Measurements from ENCODE around the gene RALGPS1. TPM values are rescaled to one million over a fixed set of nuclear protein-coding genes. Genes with fewer than 3 reads are reported as not detected.
A peak's percentile ranks its signal among the peaks of the same experiment; 100 is the strongest.

The RALGPS1 gene
- 1 to 10 TPM; 1.9 to 2.2 TPM for total RNA-seq

DNA sequence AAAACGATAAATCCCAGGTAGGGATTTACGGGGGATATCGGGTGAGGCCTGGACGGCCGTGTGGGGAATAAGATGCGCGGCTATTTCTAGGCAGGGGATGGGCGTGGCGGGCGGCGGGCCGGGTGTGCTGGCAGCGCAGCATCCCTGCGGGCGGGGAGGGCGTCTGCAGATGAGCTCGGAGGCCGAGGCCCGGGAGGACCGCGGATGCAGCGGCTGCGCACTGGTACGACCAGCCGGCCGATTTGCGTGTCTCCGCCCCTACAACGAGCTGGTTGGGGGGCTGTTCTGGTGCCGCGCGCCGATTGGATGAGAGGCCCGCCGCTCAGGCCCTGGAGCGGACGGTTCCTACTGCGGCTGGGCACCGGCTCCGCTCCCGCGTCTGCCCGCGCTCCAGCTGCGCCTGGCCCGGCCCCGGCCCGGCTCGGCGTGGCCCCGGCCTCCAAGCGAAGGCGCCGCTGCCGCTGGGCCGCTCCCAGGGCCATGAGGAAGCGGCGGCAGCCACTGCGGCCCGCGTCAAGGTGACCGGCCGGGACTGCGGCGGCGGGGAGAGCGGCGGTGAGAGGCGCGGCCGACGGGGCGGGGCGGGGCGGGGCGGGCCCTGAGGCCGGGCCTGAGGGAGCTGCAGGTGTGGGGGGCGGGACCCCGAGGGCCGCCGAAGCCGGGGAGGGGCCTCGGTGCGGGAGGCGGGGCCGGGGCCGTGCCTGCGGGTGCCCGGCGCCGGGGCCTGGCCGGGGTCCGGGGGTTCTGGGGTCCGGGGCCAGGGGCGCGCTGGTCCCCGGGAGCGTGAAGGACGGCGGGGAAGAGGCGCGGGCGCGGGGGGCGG lies at the start of gene RALGPS1:
Gene RALGPS1, plus strand, starts transcription at position 325 of the 823 bp plus-strand sequence. CDS start 47,508 bp downstream, outside the sequence.
- Mint-ChIP-seq H3K4me1 (peaks cover 15% of the 10 kb centered on the region), H3K9me3 (peaks cover 8% of the 10 kb centered on the region), H3K27me3 (peaks cover 30% of the 10 kb centered on the region), H3K4me3 (peak within 1 kb of the TSS; percentile 63), H3K36me3 (ENCODE audit: low read depth) (no peaks in the 10 kb centered on the region), H3K27ac (peak within 1 kb of the TSS; percentile 54)
- ChIA-PET POLR2A (interaction anchor here (0.7 kb wide), 1 partner anchor 109 kb away, joined by 4 read pairs; no protein-coding TSS in a partner anchor), CTCF (interaction anchor here (0.9 kb wide), 1 partner anchor 28 kb away, joined by 3 read pairs; no protein-coding TSS in a partner anchor)
- peak; percentile 91 for DNase-seq

GRCh38 chr9:126869368-126869767 lies 45.2 kb upstream of the RALGPS1 start:
- ChIA-PET CTCF (interaction anchor here (0.6 kb wide), 1 partner anchor 38 kb away, joined by 3 read pairs; no protein-coding TSS in a partner anchor), POLR2A (no interaction called here)
- no peak overlapping the region for H3K4me3 Mint-ChIP-seq
- H3K36me3 Mint-ChIP-seq (ENCODE audit: low read depth): peaks cover 22% of the 10 kb centered on the region
- DNase-seq: no peak
- H3K27me3 Mint-ChIP-seq: no peaks in the 10 kb centered on the region
- no peak overlapping the region for H3K27ac Mint-ChIP-seq
- no peaks in the 10 kb centered on the region for H3K9me3 Mint-ChIP-seq
- peaks cover 6% of the 10 kb centered on the region for H3K4me1 Mint-ChIP-seq

- CTCF ChIA-PET: interaction anchor here (0.9 to 1.3 kb wide), 2 partner anchors 9 to 13 kb away, joined by 3 to 4 read pairs; partner anchors contain the start of gene ZBTB34
- peaks cover 18% of the 10 kb centered on the region for H3K4me1 Mint-ChIP-seq
- peaks cover 11% of the 10 kb centered on the region for H3K36me3 Mint-ChIP-seq (ENCODE audit: low read depth)
- H3K27me3 Mint-ChIP-seq: no peaks in the 10 kb centered on the region
- POLR2A ChIA-PET: no interaction called here
- no peak overlapping the region for H3K27ac Mint-ChIP-seq
- H3K9me3 Mint-ChIP-seq: no peaks in the 10 kb centered on the region
- no peak overlapping the region for H3K4me3 Mint-ChIP-seq
- DNase-seq: no peak
Measured at GRCh38 chr9:126872516-126872915, 42.1 kb upstream of the RALGPS1 start.

DNA sequence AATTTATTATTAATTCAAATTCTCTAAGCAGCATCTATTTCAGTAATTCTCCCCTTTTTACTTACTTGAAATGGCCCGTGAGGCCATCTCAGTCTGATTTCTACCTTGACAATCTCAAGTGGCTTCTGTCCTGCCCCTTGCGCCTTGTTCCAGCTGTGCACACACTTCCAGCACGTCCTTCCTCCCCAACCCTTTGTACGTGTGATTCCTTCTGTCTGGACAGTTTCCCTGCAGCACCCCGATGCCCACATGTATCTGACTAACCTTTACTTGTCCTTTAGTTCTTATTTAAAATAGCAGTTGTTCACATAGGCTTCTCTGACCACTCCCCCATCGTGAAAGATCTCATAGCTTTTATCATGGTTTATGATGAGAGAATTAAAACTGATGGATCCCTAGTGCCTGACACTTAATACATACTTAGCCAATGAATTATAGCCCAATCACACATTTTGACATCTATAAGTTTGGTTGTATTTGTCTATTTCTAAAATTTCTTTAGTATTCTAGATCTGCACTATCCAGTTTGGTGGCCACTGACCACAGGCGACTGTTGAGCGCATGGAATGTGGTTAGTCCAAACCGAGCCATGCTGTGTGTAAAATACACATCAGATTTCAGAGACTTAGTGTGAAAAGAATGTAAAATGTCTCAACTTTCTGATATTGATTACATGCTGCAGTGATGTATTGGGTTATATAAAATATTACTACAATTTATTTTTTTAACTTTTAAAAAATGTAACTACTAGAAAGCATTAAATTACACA lies 39.9 kb upstream of the RALGPS1 start:
- H3K4me1 Mint-ChIP-seq: peaks cover 18% of the 10 kb centered on the region
- H3K9me3 Mint-ChIP-seq: no peaks in the 10 kb centered on the region
- ChIA-PET POLR2A (no interaction called here), CTCF (no interaction called here)
- no peak overlapping the region for H3K27ac Mint-ChIP-seq
- no peaks in the 10 kb centered on the region for H3K27me3 Mint-ChIP-seq
- peaks cover 12% of the 10 kb centered on the region for H3K36me3 Mint-ChIP-seq (ENCODE audit: low read depth)
- H3K4me3 Mint-ChIP-seq: no peak overlapping the region
- DNase-seq: no peak

DNA sequence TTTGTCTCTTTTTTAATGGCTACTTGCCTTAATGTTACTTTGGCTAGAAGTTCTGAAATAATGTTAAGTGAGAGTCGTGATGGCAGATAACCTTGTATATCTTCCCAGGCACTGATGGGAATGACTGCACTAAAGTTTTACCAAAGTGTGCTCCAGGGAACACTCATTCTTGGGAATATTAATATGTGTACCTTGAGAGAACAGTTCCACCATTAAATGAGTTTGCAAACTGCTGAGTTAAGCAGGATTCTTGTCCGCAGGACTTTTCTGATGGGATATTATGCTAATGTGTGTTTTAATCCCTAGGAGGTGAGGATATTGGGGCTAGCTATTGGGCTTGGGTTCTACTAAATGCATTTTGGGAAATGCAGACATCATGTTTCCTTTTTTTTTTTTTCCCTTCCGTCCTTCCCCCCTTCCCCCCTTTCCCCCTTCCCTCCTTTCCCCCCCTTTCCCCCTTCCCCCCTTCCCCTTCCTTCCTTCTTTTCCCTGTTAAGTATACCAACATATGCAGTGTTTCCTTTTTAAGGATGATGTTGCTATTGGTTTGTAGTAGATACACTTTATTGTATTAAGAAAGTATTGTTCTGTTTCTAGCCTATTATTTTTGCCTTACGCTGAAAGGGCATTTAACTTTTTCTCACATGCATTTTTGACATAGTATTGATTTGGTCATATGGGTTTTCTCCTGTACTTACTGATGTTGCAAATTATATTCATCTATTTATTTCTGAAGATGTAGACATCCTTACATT lies 38.6 kb upstream of the RALGPS1 start:
- H3K9me3 Mint-ChIP-seq: no peaks in the 10 kb centered on the region
- no peak for DNase-seq
- H3K27me3 Mint-ChIP-seq: no peaks in the 10 kb centered on the region
- no peak overlapping the region for H3K4me3 Mint-ChIP-seq
- ChIA-PET POLR2A (no interaction called here), CTCF (no interaction called here)
- H3K4me1 Mint-ChIP-seq: peaks cover 18% of the 10 kb centered on the region
- peaks cover 23% of the 10 kb centered on the region for H3K36me3 Mint-ChIP-seq (ENCODE audit: low read depth)
- H3K27ac Mint-ChIP-seq: peak overlapping the region; percentile 56

DNA sequence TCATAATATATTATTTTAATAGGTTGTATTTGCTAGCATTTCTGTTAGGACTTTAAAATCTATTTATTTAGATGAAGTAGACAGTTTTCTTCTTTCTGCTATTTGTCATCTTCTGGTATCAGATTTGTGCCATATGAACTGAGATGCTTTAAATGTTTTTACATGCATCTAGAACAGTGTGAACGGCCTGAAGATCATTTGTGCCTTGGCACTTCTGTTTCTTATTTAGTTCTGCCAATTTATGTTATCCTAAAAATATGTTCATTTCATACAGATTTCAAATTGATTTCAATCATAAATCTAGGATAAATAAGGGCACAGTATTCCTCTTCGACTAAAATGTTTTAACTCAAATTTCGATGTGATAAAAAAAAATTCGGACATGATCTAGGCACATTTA lies 38.1 kb upstream of the RALGPS1 start:
- CTCF ChIA-PET: no interaction called here
- Mint-ChIP-seq H3K9me3 (no peaks in the 10 kb centered on the region), H3K36me3 (ENCODE audit: low read depth) (peaks cover 23% of the 10 kb centered on the region), H3K27me3 (no peaks in the 10 kb centered on the region), H3K4me1 (peaks cover 18% of the 10 kb centered on the region), H3K27ac (no peak overlapping the region), H3K4me3 (no peak overlapping the region)
- POLR2A ChIA-PET: no interaction called here
- DNase-seq: no peak

DNA sequence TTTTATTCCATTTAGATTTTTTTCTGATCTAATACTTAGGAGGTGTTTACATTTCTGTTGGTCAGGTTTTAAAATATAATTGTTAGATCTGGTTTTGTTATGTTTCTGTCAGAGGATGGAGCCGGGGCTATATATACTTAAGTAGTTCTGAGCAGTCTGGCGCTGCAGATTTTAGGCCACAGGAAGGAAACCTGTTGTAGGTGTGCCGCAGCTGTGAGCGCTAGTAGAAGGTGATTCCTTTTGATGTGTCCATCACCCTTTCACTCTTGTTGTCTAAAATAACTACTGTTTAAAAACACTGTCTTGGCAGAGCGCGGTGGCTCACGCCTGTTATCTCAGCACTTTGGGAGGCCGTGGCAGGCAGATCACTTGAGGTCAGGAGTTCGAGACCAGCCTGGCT lies 37.2 kb upstream of the RALGPS1 start:
- H3K4me3 Mint-ChIP-seq: no peak overlapping the region
- ChIA-PET CTCF (no interaction called here), POLR2A (no interaction called here)
- H3K4me1 Mint-ChIP-seq: peaks cover 18% of the 10 kb centered on the region
- no peaks in the 10 kb centered on the region for H3K27me3 Mint-ChIP-seq
- H3K9me3 Mint-ChIP-seq: no peaks in the 10 kb centered on the region
- peaks cover 23% of the 10 kb centered on the region for H3K36me3 Mint-ChIP-seq (ENCODE audit: low read depth)
- DNase-seq: peak; percentile 19
- H3K27ac Mint-ChIP-seq: no peak overlapping the region

- ChIA-PET POLR2A (no interaction called here), CTCF (no interaction called here)
- H3K27me3 Mint-ChIP-seq: no peaks in the 10 kb centered on the region
- H3K36me3 Mint-ChIP-seq (ENCODE audit: low read depth): peaks cover 23% of the 10 kb centered on the region
- no peaks in the 10 kb centered on the region for H3K9me3 Mint-ChIP-seq
- no peak for DNase-seq
- no peak overlapping the region for H3K4me3 Mint-ChIP-seq
- peaks cover 18% of the 10 kb centered on the region for H3K4me1 Mint-ChIP-seq
- no peak overlapping the region for H3K27ac Mint-ChIP-seq
Measured at GRCh38 chr9:126879288-126879687, 35.3 kb upstream of the RALGPS1 start.

DNA sequence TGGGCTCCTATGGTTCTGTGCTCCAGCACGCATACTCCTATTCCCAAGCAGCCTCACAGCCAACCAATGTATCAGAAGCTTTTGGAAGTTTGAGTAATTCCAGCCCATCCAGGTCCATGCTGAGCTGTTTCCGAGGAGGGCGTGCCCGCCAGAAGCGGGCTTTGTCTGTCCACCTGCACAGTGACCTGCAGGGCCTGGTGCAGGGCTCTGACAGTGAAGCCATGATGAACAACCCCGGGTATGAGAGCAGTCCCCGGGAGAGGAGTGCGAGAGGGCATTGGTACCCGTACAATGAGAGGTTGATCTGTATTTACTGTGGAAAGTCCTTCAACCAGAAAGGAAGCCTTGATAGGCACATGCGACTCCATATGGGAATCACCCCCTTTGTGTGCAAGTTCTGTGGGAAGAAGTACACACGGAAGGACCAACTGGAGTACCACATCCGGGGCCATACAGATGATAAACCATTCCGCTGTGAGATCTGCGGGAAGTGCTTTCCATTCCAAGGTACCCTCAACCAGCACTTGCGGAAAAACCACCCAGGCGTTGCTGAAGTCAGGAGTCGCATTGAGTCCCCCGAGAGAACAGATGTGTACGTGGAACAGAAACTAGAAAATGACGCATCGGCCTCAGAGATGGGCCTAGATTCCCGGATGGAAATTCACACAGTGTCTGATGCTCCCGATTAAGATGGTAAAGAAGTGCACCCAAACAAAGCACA lies 34.2 kb upstream of the RALGPS1 start:
- no peak for DNase-seq
- ChIA-PET POLR2A (no interaction called here), CTCF (no interaction called here)
- Mint-ChIP-seq H3K9me3 (no peaks in the 10 kb centered on the region), H3K36me3 (ENCODE audit: low read depth) (peaks cover 23% of the 10 kb centered on the region), H3K27ac (no peak overlapping the region), H3K27me3 (no peaks in the 10 kb centered on the region), H3K4me1 (peaks cover 18% of the 10 kb centered on the region), H3K4me3 (no peak overlapping the region)

GRCh38 chr9:126880947-126881332 lies 33.6 kb upstream of the RALGPS1 start:
- POLR2A ChIA-PET: no interaction called here
- Mint-ChIP-seq H3K27ac (no peak overlapping the region), H3K9me3 (no peaks in the 10 kb centered on the region), H3K4me3 (no peak overlapping the region), H3K4me1 (peaks cover 16% of the 10 kb centered on the region), H3K27me3 (no peaks in the 10 kb centered on the region), H3K36me3 (ENCODE audit: low read depth) (peaks cover 23% of the 10 kb centered on the region)
- DNase-seq: no peak
- CTCF ChIA-PET: no interaction called here

DNA sequence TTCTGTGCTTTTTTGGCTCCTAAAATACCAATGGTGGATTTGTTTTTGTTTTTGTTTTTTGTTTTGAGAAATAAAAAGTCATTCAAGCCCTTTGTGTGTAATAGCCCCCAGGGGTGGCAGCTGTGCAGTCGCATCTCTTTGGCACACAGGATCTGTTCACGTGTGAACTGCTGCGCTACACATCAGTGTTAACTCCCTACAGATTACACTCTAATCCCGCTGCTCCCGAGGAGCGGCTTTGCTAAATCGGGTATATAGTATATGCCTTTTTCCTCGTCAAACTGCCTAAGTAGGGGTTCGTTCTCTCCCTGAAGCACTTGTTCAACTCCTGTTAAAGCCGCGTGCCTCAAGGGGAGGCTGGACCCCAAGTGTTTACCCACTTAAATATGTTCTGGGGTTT lies 31.8 kb upstream of the RALGPS1 start:
- POLR2A ChIA-PET: no interaction called here
- no peak overlapping the region for H3K27ac Mint-ChIP-seq

GRCh38 chr9:126883636-126884035 lies 30.9 kb upstream of the RALGPS1 start:
- POLR2A ChIA-PET: no interaction called here
- no peak for DNase-seq
- Mint-ChIP-seq H3K27me3 (no peaks in the 10 kb centered on the region), H3K4me1 (no peaks in the 10 kb centered on the region), H3K27ac (no peak overlapping the region), H3K4me3 (no peak overlapping the region), H3K36me3 (ENCODE audit: low read depth) (peaks cover 18% of the 10 kb centered on the region), H3K9me3 (no peaks in the 10 kb centered on the region)
- CTCF ChIA-PET: no interaction called here

More for the DNA sequence above, 31.8 kb upstream of the RALGPS1 start:
- H3K4me1 Mint-ChIP-seq: peaks cover 2% of the 10 kb centered on the region
- no peaks in the 10 kb centered on the region for H3K9me3 Mint-ChIP-seq
- H3K36me3 Mint-ChIP-seq (ENCODE audit: low read depth): peaks cover 18% of the 10 kb centered on the region
- H3K27me3 Mint-ChIP-seq: no peaks in the 10 kb centered on the region
- DNase-seq: no peak
- H3K4me3 Mint-ChIP-seq: no peak overlapping the region
- CTCF ChIA-PET: no interaction called here
